ENCODE measurements around the gene TOP3B. TPM values are rescaled to one million over a fixed set of nuclear protein-coding genes. Genes with fewer than 3 reads are reported as not detected.

TOP3B gene
- total and polyA plus RNA-seq, 9 of the 15 experiments (the other 6 are each of a cell fraction or from before 2014, with no cell fraction given), result 3.0 to 188 (median 112) TPM

DNA sequence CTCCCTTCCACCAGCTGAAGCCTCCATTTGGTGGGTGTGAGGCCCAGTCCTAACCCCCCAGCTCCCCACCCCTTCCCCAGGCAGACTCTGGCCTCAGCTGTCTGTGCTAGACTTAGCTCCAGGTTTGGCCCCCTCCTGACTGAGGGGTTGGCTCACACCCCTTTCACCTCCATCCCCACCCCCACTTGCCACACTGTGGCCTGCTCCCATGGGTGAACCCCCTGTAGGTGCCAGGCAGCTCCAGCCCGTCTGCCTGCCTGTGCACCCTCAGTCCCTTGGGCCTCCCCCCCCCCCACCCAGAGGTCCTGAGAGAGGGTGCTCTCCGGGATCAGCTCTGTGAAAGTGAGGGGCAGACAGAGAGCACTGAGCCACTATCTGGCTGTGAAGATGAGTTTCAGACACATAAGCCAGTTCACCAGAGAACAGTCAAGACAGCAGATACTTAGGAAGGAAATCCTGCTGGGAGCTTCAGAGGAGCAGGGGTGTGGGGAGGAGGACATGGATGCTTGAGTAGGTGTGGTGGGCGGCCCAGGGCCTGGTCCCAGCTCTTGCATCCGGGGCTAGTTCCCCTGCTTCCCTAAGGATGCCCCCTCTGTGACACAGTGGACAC, 66.2 kb downstream of the TOP3B start (continued):
- 0 out of 2 replicates have a peak, but pooled peaks have one; percentile 45 for TF ChIP-seq RREB1 (CRISPR knock-in tag; IDR thresholded peaks at IDR 0.05)
- TF ChIP-seq, protein P1, sequence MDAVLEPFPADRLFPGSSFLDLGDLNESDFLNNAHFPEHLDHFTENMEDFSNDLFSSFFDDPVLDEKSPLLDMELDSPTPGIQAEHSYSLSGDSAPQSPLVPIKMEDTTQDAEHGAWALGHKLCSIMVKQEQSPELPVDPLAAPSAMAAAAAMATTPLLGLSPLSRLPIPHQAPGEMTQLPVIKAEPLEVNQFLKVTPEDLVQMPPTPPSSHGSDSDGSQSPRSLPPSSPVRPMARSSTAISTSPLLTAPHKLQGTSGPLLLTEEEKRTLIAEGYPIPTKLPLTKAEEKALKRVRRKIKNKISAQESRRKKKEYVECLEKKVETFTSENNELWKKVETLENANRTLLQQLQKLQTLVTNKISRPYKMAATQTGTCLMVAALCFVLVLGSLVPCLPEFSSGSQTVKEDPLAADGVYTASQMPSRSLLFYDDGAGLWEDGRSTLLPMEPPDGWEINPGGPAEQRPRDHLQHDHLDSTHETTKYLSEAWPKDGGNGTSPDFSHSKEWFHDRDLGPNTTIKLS (IDR thresholded peaks at IDR 0.05; ENCODE audit: borderline replicate concordance, low read depth), result no peak
- TF ChIP-seq, protein P2, sequence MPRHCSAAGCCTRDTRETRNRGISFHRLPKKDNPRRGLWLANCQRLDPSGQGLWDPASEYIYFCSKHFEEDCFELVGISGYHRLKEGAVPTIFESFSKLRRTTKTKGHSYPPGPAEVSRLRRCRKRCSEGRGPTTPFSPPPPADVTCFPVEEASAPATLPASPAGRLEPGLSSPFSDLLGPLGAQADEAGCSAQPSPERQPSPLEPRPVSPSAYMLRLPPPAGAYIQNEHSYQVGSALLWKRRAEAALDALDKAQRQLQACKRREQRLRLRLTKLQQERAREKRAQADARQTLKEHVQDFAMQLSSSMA (CRISPR knock-in tag; IDR thresholded peaks at IDR 0.05), result no peak
- TF ChIP-seq CCAR2 (IDR thresholded peaks at IDR 0.05; ENCODE audit: low read depth, low read length), result no peak
- no peak for TF ChIP-seq PTBP1 (IDR thresholded peaks at IDR 0.05; ENCODE audit: low read depth, low read length)
- no peak for TF ChIP-seq SRSF9 (IDR thresholded peaks at IDR 0.05; ENCODE audit: borderline replicate concordance, low read depth, low read length)
- no peak for TF ChIP-seq ZBTB5 (IDR thresholded peaks at IDR 0.05)
- TF ChIP-seq GTF2A2 (tag; IDR thresholded peaks at IDR 0.05), result no peak
- TF ChIP-seq MTA2 (IDR thresholded peaks at IDR 0.05; ENCODE audit: low read depth), result no peak
- TF ChIP-seq OTX1 (CRISPR knock-in tag; IDR thresholded peaks at IDR 0.05), result peak; percentile 68; the same call in 1 of the 2 replicates
- TF ChIP-seq HNRNPLL (IDR thresholded peaks at IDR 0.05; ENCODE audit: low read depth, low read length, poor library complexity, severe bottlenecking), result peak; percentile 16
- TF ChIP-seq, protein P3, sequence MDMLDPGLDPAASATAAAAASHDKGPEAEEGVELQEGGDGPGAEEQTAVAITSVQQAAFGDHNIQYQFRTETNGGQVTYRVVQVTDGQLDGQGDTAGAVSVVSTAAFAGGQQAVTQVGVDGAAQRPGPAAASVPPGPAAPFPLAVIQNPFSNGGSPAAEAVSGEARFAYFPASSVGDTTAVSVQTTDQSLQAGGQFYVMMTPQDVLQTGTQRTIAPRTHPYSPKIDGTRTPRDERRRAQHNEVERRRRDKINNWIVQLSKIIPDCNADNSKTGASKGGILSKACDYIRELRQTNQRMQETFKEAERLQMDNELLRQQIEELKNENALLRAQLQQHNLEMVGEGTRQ (CRISPR knock-in tag; IDR thresholded peaks at IDR 0.05), result peak; percentile 22; the same call in 1 of the 2 replicates
- no peak for TF ChIP-seq MAFK (IDR thresholded peaks at IDR 0.05; ENCODE audit: low read length)
- TF ChIP-seq, protein P4, sequence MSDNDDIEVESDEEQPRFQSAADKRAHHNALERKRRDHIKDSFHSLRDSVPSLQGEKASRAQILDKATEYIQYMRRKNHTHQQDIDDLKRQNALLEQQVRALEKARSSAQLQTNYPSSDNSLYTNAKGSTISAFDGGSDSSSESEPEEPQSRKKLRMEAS (CRISPR knock-in tag; IDR thresholded peaks at IDR 0.05), result peak; percentile 3; the same call in 1 of the 2 replicates
- TF ChIP-seq MAZ (CRISPR knock-in tag; conservative IDR thresholded peaks at IDR 0.05 in 1 of 2, IDR thresholded peaks at IDR 0.05 in 1 of 2), result 0 out of 4 replicates have a peak, but pooled peaks of 1 of the 2 experiments have one; percentile 16
